Lung (tissue), 4 donors: ENCODE results near the gene MAGEB2. TPM values are rescaled to one million over a fixed set of nuclear protein-coding genes. Genes with fewer than 3 reads are reported as not detected.

Experiments used
- polyA plus RNA-seq, 2 donors: library from polyadenylated mRNA; stranded (reverse); fragments of 200-250 nt; gene quantifications; one replicate each; pipeline ENCODE4 v1.2.1, GENCODE V29; 2013
- total RNA-seq, 2 donors: library from RNA; depleted of rRNA in 1 of 2; stranded (reverse); fragments of >200 nt in 1 of 2; gene quantifications; one replicate each; pipeline ENCODE4 v1.2.1, GENCODE V29; 2014 to 2021
- donor health status: Bipolar disorder and iron deficiency.
- donor health status: healthy.
- donor health status: DM: yes; HTN: yes; CAD: no.

MAGEB2 gene
- total and polyA plus RNA-seq, 4 donors = not detected

Other genes with a start within 250 kb of the MAGEB2 start
- not detected for gene MAGEB3, start 15.1 kb downstream of the MAGEB2 start, total RNA-seq
- gene MAGEB3, start 15.1 kb downstream of the MAGEB2 start, polyA plus RNA-seq = not detected
- not detected for gene MAGEB4, start 26.4 kb downstream of the MAGEB2 start, total RNA-seq
- gene MAGEB4, start 26.4 kb downstream of the MAGEB2 start, polyA plus RNA-seq = not detected
- gene MAGEB1, start 31.6 kb downstream of the MAGEB2 start, total RNA-seq = not detected
- gene MAGEB1, start 31.6 kb downstream of the MAGEB2 start, polyA plus RNA-seq = not detected
- not detected for gene NR0B1, start 93.8 kb downstream of the MAGEB2 start, total RNA-seq
- gene NR0B1, start 93.8 kb downstream of the MAGEB2 start, polyA plus RNA-seq = under 1 TPM in 1 of 2 donors, not detected in 1; 0.03 TPM